Central memory CD8-positive, alpha-beta T cell (primary cell): ENCODE measurements around the gene SPA17.
A peak's percentile ranks its signal among the peaks of the same experiment; 100 is the strongest.

Experiments used
- ATAC-seq: fragments of 150-1000 bp; cut with Tn5 transposase; replicated peaks from 2 replicates; pipeline ENCODE4 v1.10.0; 2022; ENCODE audit warnings: mild to moderate bottlenecking, moderate FRiP score, moderate number of reproducible peaks; ENCODE audit not compliant: poor library complexity, severe bottlenecking; ENCODE audit errors: extremely low read depth
- DNase-seq, 2 donors: peaks; one replicate each; pipeline ENCODE4 v3.0.0; 2021; ENCODE audit warnings: low spot score in 2 of 2
- H3K27ac Mint-ChIP-seq: one replicate; pipeline ENCODE4 v1.8.0; 2022; ENCODE audit warnings: low read depth, mild to moderate bottlenecking, moderate library complexity, mixed read lengths
- H3K27me3 Mint-ChIP-seq: one replicate; pipeline ENCODE4 v1.8.0; 2022; ENCODE audit warnings: mixed read lengths
- H3K36me3 Mint-ChIP-seq: one replicate; pipeline ENCODE4 v1.8.0; 2022; ENCODE audit warnings: mild to moderate bottlenecking, moderate library complexity, mixed read lengths; ENCODE audit not compliant: insufficient read depth
- H3K4me1 Mint-ChIP-seq: one replicate; pipeline ENCODE4 v1.8.0; 2022; ENCODE audit warnings: mixed read lengths
- H3K4me3 Mint-ChIP-seq: one replicate; pipeline ENCODE4 v1.8.0; 2022; ENCODE audit warnings: mild to moderate bottlenecking, moderate library complexity, mixed read lengths
- H3K9me3 Mint-ChIP-seq: one replicate; pipeline ENCODE4 v1.8.0; 2022; ENCODE audit warnings: mixed read lengths

Gene SPA17

GRCh38 chr11:124737638-124738305 is 64.1 kb downstream of the SPA17 start:
- DNase-seq: no peak
- no peak for ATAC-seq
- H3K9me3 Mint-ChIP-seq: no peaks in the 10 kb centered on the region
- peaks cover 1% of the 10 kb centered on the region for H3K36me3 Mint-ChIP-seq
- H3K4me1 Mint-ChIP-seq: peaks cover 21% of the 10 kb centered on the region
- H3K27ac Mint-ChIP-seq: no peak overlapping the region
- H3K4me3 Mint-ChIP-seq: no peak overlapping the region
- peaks cover 41% of the 10 kb centered on the region for H3K27me3 Mint-ChIP-seq

- Mint-ChIP-seq H3K36me3 (peaks cover 1% of the 10 kb centered on the region), H3K27ac (peak overlapping the region; percentile 23), H3K4me1 (peaks cover 21% of the 10 kb centered on the region), H3K9me3 (no peaks in the 10 kb centered on the region), H3K27me3 (peaks cover 41% of the 10 kb centered on the region), H3K4me3 (peak overlapping the region; percentile 84)
- DNase-seq (no peak), ATAC-seq (no peak)
These were observed 65.2 kb downstream of the SPA17 start for GRCh38 chr11:124738713-124739478.

DNA sequence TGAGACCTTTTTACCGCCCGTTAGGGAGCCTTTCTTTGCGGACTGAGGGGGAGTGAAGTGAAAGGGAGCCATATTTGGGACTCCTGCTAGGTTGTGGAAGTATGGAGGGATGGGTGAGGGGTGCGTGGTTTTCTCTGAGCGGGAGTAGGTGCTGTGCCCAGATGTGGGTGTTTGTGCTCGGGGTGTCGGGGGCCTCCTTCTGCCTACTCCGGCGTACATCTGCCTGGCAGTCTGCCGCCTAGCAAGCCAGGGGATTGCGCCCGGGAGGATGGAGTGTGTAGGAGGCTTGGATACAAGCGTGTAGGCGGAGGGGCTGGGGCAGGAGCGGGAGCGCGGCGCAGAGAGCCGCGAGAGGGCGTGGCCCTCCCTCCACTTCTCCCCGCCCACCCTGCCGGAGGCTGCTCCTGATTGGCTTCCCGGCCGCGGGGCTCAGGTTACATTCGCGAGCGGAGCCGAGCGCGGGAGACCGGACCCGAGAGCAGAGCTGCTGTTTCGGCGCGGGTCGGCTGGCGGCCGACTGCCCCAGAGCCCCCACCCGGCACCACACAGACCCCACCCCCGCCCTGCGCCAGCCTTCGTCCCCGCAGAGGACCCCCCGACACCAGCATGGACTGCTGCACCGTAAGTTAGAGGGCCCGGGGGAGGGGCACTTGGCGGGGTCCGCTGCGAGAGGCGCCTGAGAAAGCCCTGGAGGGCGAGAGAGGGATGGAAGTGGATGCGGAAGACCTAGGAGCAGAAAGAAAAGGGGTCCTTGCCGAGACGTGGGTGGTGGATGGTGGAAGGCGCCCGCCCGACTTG is 66.0 kb downstream of the SPA17 start, which contains the start of gene NRGN:
Gene NRGN (plus strand): TSS at position 464 of the 798 bp plus-strand sequence. CDS start 143 bp downstream, at position 607.
- peak; percentile 86 for ATAC-seq
- no peaks in the 10 kb centered on the region for H3K9me3 Mint-ChIP-seq
- DNase-seq: peak; percentile 57 to 61
- peaks cover 41% of the 10 kb centered on the region for H3K27me3 Mint-ChIP-seq
- no peaks in the 10 kb centered on the region for H3K36me3 Mint-ChIP-seq
- peak within 1 kb of the TSS; percentile 23 for H3K27ac Mint-ChIP-seq
- peak within 1 kb of the TSS; percentile 84 for H3K4me3 Mint-ChIP-seq
- H3K4me1 Mint-ChIP-seq: peaks cover 21% of the 10 kb centered on the region

GRCh38 chr11:124740277-124740882 is 66.7 kb downstream of the SPA17 start:
- Mint-ChIP-seq H3K4me1 (peaks cover 21% of the 10 kb centered on the region), H3K9me3 (no peaks in the 10 kb centered on the region), H3K27me3 (peaks cover 41% of the 10 kb centered on the region), H3K36me3 (no peaks in the 10 kb centered on the region), H3K4me3 (peak overlapping the region; percentile 84), H3K27ac (no peak overlapping the region)
- no peak for DNase-seq
- peak; percentile 52 for ATAC-seq

DNA sequence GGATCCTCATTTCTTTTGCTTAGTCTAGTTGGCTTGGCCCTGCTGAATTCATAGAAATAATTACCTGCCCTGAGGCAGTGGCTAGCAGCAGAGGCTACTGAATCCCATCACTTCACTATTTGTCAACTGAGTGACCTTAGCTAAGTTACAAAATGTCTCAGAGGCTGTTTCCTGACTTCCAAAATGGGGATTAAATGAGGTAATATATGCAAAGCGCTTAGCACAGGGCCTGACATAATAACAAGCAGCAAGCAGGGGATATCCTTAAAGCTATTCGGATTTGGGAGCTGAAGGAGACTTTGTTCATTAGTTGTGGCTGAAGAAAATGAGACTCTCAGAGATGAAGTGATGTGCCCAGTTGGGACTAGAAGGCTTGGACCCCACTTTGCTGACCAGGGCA is 68.9 kb downstream of the SPA17 start:
- Mint-ChIP-seq H3K27me3 (peaks cover 31% of the 10 kb centered on the region), H3K9me3 (no peaks in the 10 kb centered on the region), H3K27ac (no peak overlapping the region), H3K4me1 (peaks cover 26% of the 10 kb centered on the region), H3K36me3 (peaks cover 6% of the 10 kb centered on the region), H3K4me3 (no peak overlapping the region)
- DNase-seq: no peak
- no peak for ATAC-seq

DNA sequence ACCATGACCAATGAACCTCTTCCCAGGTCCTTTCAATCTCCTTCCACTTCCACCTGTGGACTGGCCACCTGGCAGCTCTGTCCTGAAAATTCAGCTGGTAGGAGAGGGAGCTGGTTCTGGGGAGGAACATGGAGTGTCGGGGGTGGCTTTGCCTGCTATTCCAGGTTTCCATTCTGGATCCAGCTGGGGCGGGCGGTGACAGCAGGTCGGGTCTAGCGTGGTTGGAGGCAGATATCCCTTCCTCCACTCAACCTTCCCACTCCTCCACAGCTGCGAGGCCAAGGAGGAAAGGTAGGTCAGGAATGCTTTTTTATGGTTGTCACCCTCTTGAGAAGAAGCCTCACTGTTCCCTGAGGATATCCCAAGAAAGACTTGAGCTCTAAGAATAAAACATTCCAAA is 69.3 kb downstream of the SPA17 start:
- no peak for ATAC-seq
- Mint-ChIP-seq H3K27ac (no peak overlapping the region), H3K36me3 (peaks cover 6% of the 10 kb centered on the region), H3K4me1 (peaks cover 26% of the 10 kb centered on the region), H3K9me3 (no peaks in the 10 kb centered on the region), H3K27me3 (peaks cover 31% of the 10 kb centered on the region), H3K4me3 (no peak overlapping the region)
- DNase-seq: no peak

DNA sequence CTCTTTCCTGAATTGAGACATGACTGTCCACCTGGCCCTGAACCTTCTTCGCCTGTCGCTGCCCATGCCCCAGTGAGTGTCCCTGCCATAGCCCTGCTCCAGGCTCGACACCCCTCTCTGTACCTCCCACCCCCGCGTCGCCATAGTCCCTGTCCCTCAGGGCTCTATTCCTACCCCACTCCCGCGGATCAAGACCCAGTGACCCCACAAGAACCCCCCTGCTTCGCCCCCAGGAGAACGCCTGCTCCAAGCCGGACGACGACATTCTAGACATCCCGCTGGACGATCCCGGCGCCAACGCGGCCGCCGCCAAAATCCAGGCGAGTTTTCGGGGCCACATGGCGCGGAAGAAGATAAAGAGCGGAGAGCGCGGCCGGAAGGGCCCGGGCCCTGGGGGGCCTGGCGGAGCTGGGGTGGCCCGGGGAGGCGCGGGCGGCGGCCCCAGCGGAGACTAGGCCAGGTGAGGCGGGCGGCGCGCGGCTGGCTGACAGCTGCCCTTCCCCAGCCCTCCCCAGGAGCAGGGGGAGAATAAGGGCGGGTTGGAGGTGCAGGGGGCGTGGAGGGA is 71.6 kb downstream of the SPA17 start:
- ATAC-seq (no peak), DNase-seq (no peak)
- Mint-ChIP-seq H3K9me3 (no peaks in the 10 kb centered on the region), H3K27me3 (peaks cover 17% of the 10 kb centered on the region), H3K36me3 (peaks cover 6% of the 10 kb centered on the region), H3K4me1 (peaks cover 12% of the 10 kb centered on the region), H3K4me3 (peak overlapping the region; percentile 91), H3K27ac (no peak overlapping the region)

GRCh38 chr11:124745835-124746620 is 72.3 kb downstream of the SPA17 start:
- Mint-ChIP-seq H3K4me3 (peak overlapping the region; percentile 91), H3K9me3 (no peaks in the 10 kb centered on the region), H3K4me1 (peaks cover 6% of the 10 kb centered on the region), H3K36me3 (peaks cover 6% of the 10 kb centered on the region), H3K27me3 (peaks cover 18% of the 10 kb centered on the region), H3K27ac (peak overlapping the region; percentile 41)
- ATAC-seq: peak; percentile 18
- DNase-seq: no peak

DNA sequence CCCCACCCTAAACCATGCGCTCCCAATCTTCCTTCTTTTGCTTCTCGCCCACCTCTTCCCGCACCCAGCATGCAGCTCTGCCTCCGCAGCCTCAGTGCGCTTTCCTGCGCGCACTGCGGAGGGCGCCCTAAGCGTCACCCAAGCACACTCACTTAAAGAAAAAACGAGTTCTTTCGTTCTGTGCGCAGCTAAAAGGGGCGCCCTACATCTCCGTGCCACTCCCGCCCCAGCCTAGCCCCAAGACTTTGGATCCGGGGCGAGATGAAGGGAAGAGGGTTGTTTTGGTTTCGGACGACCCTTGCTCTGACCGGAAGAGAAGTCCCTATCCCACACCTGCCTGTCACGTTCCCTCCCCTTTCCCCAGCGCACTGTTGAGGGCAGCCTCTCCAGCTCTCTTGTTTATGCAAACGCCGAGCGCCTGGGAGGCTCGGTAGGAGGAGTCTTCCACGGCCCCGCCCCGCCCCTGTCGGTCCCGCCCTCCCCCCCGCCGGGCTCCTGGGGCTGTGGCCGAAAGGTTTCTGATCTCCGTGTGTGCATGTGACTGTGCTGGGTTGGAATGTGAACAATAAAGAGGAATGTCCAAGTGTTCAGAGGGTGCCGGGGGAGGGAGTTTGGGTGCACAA is 73.0 kb downstream of the SPA17 start:
- Mint-ChIP-seq H3K27ac (peak overlapping the region; percentile 41), H3K36me3 (peaks cover 6% of the 10 kb centered on the region), H3K4me3 (peak overlapping the region; percentile 91), H3K27me3 (peaks cover 15% of the 10 kb centered on the region), H3K9me3 (no peaks in the 10 kb centered on the region), H3K4me1 (peaks cover 6% of the 10 kb centered on the region)
- DNase-seq (peak; percentile 67 to 70), ATAC-seq (peak; percentile 91)
